ENCODE measurements around the gene CACNA1C.
"Not testable (repeated sequence)": the region's sequence is repeated elsewhere in the genome, so short reads cannot be mapped to it uniquely, and the experiment has no call there.

The CACNA1C gene

DNA sequence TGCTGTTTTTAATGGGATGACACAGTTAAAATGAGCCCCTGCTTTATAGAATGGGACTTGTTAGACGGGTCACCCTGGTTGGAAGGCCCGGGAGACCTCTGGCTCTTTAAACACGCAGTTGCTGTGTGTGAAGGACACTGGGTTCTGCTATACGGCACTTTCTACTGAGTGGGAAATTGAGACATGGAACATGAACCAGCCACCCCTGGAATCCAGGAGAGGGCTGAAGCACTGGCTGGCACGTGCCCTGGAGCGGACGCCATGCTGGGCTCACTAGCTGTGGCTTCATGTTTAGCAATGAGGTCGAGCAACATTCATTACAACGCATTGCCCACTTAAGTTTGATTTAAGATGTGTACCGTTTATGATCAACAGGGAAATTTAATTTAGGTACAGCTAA is 23.9 kb downstream of the CACNA1C start:
- DNase-seq: no peak

DNA sequence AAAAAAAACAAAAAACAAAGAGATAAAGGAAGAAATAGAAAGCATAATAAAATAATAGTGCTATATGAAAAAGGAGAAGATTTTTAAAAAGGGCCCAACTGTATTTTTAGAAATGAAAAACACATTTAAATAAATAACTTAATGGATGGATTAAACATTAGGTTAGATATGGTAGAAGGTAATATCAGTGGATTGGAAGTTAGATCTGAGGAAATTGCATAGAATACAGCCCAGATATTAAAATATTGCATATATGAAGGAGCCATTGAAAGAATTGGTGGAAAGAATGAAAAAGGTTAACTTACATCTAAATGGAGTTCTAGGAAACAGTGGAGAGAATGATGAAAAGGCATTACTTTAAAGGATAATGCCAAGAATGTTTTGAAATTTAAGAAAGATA is 27.8 kb downstream of the CACNA1C start:
- DNase-seq: no peak

- DNase-seq: no peak
Observed at GRCh38 chr12:2082321-2082720, 29.5 kb downstream of the CACNA1C start.

GRCh38 chr12:2083008-2083407 is 30.2 kb downstream of the CACNA1C start:
- DNase-seq: no peak

- no peak for DNase-seq
Observed at GRCh38 chr12:2083561-2083960, 30.8 kb downstream of the CACNA1C start.

DNA sequence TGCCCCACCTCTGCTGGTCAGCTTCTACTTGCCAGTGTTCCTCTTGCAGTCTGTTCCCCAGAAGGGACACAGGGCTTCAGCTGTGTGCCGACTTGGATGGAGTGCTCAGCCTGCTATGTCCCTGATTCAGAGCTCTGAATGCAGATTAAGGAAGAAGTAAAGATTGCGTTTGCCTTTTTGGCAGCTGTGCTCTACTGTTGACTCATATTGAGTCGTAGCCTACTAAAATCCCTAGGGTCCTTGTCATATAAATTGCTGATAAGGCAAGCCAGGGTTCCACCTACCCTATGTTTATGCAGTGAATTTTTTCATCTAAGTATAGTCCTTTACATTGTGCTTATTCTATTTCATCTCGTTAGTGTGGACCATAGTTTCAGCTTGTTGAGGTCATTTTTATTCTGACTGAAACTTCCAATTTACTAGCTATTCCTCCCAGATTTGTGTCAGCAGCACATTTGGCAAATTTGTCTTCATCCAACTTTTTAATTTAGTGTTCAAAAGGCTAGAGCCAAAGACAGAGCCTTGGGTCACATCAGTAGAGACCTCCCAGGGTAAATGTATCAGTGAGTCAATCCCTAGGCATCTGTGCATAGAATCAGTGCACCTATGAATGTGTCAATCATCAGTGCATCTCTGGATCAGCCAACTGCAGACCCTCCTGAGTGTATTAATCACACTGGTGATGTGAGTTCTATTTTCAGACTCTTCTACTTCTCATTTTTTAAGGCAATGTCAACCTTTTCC is 31.9 kb downstream of the CACNA1C start:
- no peak for DNase-seq

GRCh38 chr12:2092354-2092753 is 39.6 kb downstream of the CACNA1C start:
- no peak for DNase-seq

DNA sequence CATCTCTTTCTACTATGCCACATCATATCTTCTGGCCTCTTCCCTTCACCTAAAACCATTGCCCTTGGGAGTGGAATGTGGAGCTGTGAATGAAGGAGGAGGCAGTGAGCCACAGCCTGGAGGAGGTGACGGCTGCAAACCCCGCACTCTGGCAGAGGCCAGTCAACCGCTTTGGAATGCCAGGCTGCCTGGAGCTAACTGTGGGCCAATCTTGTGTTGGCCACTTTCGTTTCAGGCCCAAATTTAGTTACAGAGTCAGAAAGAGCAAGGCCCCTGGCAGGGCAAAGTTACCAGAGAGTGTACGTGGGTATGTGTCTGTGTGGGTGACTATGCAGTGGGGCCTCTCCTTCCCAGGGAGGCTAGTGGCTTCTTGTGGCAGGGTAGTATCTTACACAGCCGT is 40.1 kb downstream of the CACNA1C start:
- DNase-seq: no peak

DNA sequence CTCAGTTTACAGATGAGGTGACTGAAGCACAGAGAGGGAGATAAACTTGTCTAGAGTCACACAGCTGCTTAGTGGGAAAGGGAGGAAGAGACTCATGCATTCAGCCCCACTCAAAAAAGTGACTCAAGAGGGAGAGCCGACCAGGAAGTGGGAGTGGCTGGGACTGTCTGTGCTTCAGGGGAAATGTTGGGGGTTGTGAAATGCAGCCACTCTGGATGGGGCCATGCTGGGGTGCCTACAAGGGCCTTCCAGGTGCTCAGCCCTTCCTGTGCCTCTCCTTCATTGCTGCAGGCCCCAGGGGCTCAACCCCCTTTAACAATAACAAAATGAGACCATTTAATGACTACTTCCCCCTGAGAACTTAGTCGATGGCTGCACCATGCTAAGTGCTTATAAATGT is 41.8 kb downstream of the CACNA1C start:
- no peak for DNase-seq

GRCh38 chr12:2095878-2096277 is 43.1 kb downstream of the CACNA1C start:
- no peak for DNase-seq

DNA sequence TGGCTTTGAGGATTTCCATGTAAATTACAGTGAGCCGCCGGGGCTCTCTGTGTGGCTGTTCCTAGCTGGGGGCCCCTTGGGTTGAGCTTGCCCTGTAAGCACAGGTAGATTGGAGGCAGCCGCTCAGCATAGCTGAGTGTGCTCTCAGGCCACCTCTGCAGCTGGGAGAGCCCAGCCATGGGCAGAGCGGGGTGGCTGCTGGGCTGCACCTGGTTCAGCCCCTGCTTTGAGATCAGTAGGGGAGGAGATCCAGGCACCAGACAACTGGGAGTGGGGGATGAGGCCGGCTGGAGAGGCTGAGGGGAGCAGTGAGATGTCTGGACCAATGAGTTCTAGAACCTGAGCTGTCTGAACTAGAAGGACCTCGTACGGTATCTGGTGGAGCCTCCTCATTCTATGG is 44.8 kb downstream of the CACNA1C start:
- DNase-seq: no peak

- no peak for DNase-seq
Observed at GRCh38 chr12:2098852-2099251, 46.1 kb downstream of the CACNA1C start.

GRCh38 chr12:2099595-2099994 is 46.8 kb downstream of the CACNA1C start:
- DNase-seq: no peak

DNA sequence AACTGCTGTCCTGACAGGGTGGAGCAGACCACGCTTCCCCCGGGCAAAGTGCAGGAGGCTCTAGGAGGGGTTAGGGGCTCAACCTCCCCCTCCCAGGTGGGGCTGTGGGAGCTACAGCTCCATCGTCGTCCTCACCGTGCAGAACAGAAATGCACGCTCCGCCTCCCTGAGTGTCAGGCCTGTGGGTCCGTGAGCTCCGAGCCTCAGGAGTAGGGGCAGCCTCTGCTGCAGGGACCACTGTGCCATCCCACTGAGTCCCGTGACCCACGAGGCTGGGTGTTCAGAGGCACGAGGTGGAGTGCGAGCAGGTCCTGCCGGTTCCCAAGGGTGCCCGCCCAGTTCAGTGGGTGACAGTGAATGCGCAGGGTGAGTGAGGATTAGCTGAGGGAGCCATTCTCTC is 48.6 kb downstream of the CACNA1C start:
- DNase-seq: no peak

GRCh38 chr12:2101771-2102170 is 49.0 kb downstream of the CACNA1C start:
- no peak for DNase-seq

GRCh38 chr12:2102736-2103135 is 49.9 kb downstream of the CACNA1C start:
- not testable (repeated sequence) for DNase-seq

GRCh38 chr12:2105387-2105786 is 52.6 kb downstream of the CACNA1C start:
- DNase-seq: not testable (repeated sequence)

- DNase-seq: no peak
Observed at GRCh38 chr12:2108166-2108565, 55.4 kb downstream of the CACNA1C start.

GRCh38 chr12:2108975-2109671 is 56.3 kb downstream of the CACNA1C start:
- no peak for DNase-seq

DNA sequence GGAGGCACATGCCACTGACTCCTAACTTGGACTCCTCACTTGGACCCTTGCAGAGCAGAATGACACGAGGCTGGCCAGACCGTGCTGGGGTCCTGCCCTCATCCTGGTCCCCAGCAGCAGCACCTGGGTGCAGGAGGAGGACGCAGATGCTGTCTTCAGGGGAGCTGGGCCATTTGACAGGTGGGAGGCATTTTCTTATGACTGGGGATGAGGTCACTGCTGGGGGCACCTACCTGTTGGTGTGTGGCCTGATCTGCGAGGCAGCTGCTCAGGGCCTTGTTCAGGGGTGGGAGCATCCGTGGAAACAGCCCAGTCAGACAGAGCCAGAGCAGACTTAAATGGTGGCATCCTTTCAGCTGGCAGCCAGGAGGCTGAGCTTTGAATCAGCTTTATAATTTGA is 57.3 kb downstream of the CACNA1C start:
- no peak for DNase-seq

DNA sequence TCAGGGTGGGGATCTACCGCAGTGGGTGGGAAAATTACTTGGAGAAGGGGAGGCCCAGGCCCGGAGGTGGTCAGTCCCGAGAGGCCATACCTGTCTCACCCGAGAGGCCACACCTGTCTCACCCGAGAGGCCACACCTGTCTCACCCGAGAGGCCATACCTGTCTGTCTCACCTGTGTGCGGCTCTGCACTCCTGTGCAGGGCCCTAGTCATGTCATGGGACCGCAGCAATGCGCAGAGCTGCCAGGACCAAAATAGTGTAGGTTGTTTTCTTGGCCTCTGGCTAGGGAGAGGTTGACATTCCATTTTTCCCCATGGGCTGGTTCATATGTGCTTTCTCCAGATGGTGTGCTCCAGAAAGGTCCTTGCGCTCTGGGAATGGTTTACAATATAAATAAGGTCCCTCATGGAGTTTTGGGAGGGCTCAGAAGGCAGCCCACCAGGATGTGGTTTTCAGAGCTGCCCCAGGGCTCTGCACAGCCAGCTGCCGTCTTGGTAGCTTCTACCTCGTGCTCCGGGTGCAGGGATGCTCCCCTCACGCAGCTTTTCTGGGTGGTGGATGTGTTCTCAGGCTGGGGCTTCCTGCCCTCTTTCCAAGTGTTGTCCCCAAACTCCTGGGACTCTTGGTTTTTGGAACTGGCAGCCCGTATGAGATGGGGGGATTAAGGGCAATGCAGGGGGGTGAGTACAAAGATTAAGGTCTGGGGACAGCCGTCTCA is 58.2 kb downstream of the CACNA1C start:
- DNase-seq: no peak

DNA sequence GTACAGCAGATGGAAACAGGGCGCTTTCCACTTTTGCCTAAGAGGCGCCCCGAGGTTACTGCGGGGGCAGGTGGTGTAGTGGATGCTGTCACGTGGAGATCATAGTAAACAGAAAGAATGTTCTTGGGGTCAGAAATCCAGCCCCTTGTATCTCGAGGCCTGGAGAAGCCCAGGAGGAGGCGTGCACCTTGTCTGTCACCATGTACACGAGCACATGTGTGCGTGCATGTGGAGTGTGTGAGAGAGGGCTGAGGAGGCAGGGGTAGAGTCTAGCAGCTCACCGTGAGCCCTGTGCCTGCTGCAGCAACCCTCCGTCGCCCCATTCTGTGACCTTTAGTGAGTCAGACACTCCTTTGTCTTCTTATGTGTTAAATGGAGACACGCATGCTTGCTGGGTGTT is 59.0 kb downstream of the CACNA1C start:
- DNase-seq: no peak

GRCh38 chr12:2112401-2112800 is 59.6 kb downstream of the CACNA1C start:
- no peak for DNase-seq

Data from stimulated activated CD8-positive, alpha-beta memory T cell treated with anti-CD3 and anti-CD28 coated beads, Interleukin-4, amount 100 ng/mL, for 48 hours (primary cell).